ENCODE measurements around the gene PLA2G2C. TPM values are rescaled to one million over a fixed set of nuclear protein-coding genes. Genes with fewer than 3 reads are reported as not detected.
A peak's percentile ranks its signal among the peaks of the same experiment; 100 is the strongest.

PLA2G2C gene
- total RNA-seq, 1 donor from 2014 or later, result 0.36 TPM

GRCh38 chr1:20187813-20188454 is 1.6 kb upstream of the PLA2G2C start:
- ATAC-seq, result no peak
- intact Hi-C loops (cut with DNase I), result no loop called here

GRCh38 chr1:20187103-20187812 is 940 bp upstream of the PLA2G2C start:
- DNase-seq (ENCODE audit: low spot score) (no peak), ATAC-seq (no peak)
- intact Hi-C loops (cut with DNase I), result no loop called here

More at GRCh38 chr1:20187813-20188454, 1.6 kb upstream of the PLA2G2C start:
- DNase-seq (ENCODE audit: low spot score), result no peak

GRCh38 chr1:20184997-20185833 is 1.1 kb downstream of the PLA2G2C start:
- ATAC-seq (no peak), DNase-seq (ENCODE audit: low spot score) (no peak)
- intact Hi-C loops (cut with DNase I), result no loop called here

DNA sequence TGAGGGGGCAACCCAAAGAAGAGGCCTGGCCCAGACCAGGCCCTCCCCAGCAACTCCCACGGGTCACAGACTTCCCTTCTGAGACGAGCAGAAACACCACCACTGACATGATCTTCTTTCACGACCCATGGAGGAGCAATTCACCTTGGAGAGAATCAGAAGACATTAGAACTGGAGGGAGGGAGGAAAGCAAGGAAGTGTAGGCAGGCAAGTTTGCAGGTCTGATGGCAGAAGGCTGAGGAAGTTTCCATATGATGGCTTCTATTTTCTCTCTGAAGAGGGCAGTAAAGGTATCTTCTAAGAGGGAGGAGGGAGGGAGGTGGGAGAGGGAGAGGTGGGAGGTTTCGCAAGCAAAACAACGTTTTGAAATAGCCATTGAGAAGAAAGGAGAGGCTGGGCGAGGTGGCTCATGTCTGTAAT is 1.8 kb downstream of the PLA2G2C start:
- intact Hi-C loops (cut with DNase I), result no loop called here
- ATAC-seq (no peak), DNase-seq (ENCODE audit: low spot score) (no peak)

- intact Hi-C loops (cut with DNase I), result no loop called here
- DNase-seq (ENCODE audit: low spot score) (no peak), ATAC-seq (no peak)
These were observed 2.6 kb downstream of the PLA2G2C start for GRCh38 chr1:20183616-20184271.

DNA sequence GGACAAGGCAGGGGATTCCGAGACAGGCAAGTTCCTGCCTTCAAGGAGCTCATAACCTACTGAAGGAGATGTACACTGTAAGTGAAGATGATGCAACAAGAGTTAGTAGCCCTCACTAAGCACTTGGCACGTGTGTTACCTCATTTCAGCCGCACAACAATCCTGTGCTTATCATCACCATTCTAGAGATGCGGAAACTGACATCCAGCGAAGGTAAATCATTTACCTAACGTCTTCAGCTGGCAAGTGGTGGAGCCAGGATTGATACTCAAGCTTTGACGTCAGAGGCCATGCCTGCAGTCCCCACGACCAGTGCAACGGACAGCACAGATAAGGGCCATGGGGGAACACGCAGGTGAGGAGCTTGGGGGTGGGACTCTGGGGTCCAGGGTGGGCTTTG is 3.3 kb downstream of the PLA2G2C start:
- ATAC-seq, result no peak
- DNase-seq (ENCODE audit: low spot score), result no peak
- intact Hi-C loops (cut with DNase I), result no loop called here

DNA sequence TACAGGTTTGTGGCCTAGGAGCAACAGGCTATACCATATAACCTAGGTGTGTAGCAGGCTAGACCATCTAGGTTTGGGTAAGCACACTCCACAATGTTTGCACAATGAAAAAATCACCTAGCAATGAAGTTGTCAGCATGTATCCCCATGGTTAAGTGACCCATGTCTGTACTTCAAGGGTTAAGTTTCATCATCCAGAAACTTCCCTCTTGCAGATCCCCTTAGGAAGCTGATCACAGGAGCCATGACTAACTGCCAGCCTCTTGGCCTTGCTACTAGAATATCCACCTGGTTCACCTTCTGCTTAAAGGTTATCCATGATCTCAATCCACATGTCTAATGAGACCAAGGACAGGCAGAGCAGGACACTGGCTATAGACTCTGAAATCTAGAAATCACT is 3.9 kb downstream of the PLA2G2C start:
- intact Hi-C loops (cut with DNase I), result no loop called here
- ATAC-seq (no peak), DNase-seq (ENCODE audit: low spot score) (no peak)

DNA sequence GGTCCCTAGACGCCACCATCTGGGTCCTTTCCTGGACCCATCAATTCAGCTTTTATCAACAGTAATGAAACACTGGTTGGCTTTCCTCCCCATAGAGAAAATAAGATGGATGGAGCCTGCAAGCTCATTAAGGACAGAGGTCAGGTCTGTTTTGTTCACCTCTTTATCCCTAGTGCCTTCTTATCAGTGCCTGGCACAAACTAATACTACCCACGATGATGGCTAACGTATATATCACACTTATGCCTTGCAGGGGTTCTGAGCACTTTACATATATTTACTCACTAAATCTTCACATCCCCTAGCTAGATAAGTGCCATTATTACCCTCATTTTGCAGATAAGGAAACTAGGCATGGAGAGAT is 5.5 kb downstream of the PLA2G2C start:
- intact Hi-C loops (cut with DNase I), result no loop called here
- ATAC-seq (no peak), DNase-seq (ENCODE audit: low spot score) (no peak)

- ATAC-seq, result no peak
- intact Hi-C loops (cut with DNase I), result no loop called here
- DNase-seq (ENCODE audit: low spot score), result no peak
These were observed 6.0 kb downstream of the PLA2G2C start for GRCh38 chr1:20180129-20180843.

GRCh38 chr1:20179371-20180128 is 6.8 kb downstream of the PLA2G2C start:
- no peak for DNase-seq (ENCODE audit: low spot score)
- intact Hi-C loops (cut with DNase I), result no loop called here
- no peak for ATAC-seq

- ATAC-seq (peak; percentile 13), DNase-seq (ENCODE audit: low spot score) (no peak)
- intact Hi-C loops (cut with DNase I), result no loop called here
These were observed 7.5 kb downstream of the PLA2G2C start for GRCh38 chr1:20178634-20179370.

DNA sequence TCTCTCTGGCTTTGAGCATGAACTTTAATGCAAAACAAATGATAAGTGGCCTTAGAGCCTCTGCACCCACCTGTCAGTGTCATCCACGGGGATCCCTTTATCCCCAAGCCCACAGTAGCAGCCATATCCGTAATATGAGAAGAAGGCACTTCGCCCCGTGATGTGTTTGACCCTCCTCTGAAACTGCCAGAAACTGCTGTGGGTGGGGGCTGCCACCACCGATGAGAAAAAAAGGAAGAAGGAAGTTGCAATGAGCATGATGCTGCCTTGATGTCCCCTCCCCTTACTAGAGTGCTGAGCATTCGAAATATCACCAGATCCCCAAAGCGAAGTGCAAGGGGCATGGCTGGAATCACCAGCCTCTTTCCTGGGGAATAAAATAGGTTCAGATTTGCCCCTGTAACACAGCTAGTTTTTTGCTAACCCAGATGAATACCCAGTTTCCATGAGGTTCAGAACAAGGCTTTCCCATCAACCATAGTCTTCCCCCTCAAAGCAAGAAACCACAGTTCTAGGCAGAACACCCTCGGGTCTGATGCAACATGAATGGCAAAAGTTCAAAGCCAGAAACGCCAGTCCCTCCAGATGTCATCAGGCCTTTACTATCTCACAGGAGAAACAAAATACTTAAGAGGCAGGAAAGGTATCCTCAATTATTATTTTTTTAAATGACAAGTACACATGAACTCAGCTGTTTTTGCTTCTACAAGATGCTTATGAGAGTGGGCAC is 11.2 kb downstream of the PLA2G2C start:
- intact Hi-C loops (cut with DNase I), result no loop called here
- DNase-seq (ENCODE audit: low spot score), result no peak
- ATAC-seq, result peak; percentile 52

DNA sequence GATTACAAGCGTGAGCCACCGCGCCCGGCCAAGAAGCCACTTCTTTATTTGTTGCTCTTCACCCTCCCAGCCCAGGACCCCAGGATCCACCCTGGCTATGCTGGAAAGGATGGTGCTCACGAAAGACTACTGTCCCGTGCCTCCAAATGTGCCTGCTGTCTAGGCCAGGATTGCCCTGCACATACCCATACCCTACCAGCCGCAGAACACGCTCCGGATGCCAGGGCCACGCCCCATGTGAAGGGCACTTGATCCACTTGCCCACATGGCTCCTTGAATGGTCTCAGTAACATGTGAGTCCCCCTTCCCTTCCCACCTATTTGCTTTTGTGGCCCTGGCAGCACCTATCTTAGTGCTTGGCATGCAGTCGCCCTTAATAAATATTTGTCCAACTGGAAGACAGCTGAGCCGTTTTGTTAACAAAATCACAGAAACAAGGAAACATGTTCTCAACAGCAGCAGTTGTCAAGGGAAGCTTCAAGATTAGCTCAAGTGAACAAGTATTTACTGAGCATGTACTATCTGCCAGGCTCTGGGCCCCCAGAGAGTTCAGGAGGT is 14.2 kb downstream of the PLA2G2C start:
- intact Hi-C loops (cut with DNase I), result no loop called here
- no peak for DNase-seq (ENCODE audit: low spot score)
- ATAC-seq, result no peak

GRCh38 chr1:20169932-20170331 is 16.4 kb downstream of the PLA2G2C start:
- DNase-seq (ENCODE audit: low spot score) (no peak), ATAC-seq (no peak)
- intact Hi-C loops (cut with DNase I), result loop anchor here (5.0 kb wide), 1 partner anchor 448 kb away; no protein-coding TSS in a partner anchor

DNA sequence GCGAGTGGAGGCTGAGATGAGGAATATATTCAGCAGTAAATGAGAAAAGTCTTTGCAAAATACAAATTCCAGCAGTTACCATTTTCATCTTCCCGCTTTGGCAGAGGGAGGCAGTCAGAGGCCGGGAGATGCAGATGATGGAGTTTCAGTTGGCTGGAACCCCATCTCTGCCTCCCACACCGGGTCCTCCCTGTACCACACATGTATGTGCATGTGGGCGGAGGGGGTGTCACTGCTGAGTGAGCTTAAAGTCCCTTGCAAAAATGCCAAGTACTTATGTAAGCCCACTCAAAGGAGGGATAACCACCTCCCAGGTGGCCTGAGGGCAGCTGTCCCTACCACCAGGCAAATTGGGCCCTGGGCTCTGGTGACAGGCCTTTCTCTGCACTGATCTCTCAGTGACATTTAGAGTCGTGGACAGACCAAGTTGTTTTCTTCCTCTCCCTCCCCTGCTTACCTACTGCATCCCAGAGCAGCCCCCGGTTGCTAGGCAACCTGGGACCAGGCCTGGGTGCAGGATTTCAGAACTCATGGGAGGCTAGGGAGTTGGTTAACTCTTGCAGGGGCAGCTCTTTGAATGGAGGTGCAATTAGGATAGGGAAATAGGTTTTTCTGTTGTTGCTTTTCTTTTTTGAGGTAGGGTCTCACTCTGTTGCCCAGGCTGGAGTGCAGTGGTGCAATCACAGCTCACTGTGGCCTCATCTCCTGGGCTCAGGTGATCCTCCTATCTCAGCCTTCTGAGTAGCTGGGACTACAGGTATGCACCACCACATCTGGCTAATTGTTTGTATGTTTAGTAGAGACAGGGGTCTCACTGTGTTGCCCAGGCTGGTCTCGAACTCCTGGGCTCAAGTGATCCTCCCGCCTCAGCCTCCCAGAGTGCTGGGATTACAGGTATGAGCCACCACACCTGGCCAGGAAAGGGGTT is 17.5 kb downstream of the PLA2G2C start:
- DNase-seq (ENCODE audit: low spot score), result no peak
- ATAC-seq, result no peak

More for the DNA sequence above, 17.5 kb downstream of the PLA2G2C start:
- intact Hi-C loops (cut with DNase I), result loop anchor here (5.0 kb wide), 1 partner anchor 447 kb away; no protein-coding TSS in a partner anchor

Measured in sciatic nerve (tissue), 2 donors.